Sigmoid colon (tissue), 4 donors: ENCODE data around the gene PRDX4.

Source experiments
- EP300 ChIP-seq, 4 donors: sonication (generic); formaldehyde crosslinking; IDR thresholded peaks; one replicate each; pipeline ENCODE4 v1.6.1; 2017; ENCODE audit warnings: antibody characterized with exemption in 4 of 4
- POLR2A ChIP-seq, 2 donors: fragments of 450-650 bp; IDR thresholded peaks; one replicate each; pipeline ENCODE4 v1.6.1; 2016; ENCODE audit warnings: antibody characterized with exemption in 2 of 2, mild to moderate bottlenecking in 2 of 2, moderate library complexity in 2 of 2
- POLR2AphosphoS5 ChIP-seq, 4 donors: sonication (generic); formaldehyde crosslinking; IDR thresholded peaks; one replicate each; pipeline ENCODE4 v1.6.1; 2017; ENCODE audit warnings: antibody characterized with exemption in 4 of 4
- TF ChIP-seq, protein P1 (sequence below), 4 experiments: fragments of 450-650 bp in 3 of 4; fragments of 200-600 bp in 1 of 4; IDR thresholded peaks; one replicate each; pipeline ENCODE4 v1.5.1; 2016 to 2019; ENCODE audit warnings: antibody characterized with exemption in 4 of 4, mild to moderate bottlenecking in 3 of 4, moderate library complexity in 2 of 4

DNA sequence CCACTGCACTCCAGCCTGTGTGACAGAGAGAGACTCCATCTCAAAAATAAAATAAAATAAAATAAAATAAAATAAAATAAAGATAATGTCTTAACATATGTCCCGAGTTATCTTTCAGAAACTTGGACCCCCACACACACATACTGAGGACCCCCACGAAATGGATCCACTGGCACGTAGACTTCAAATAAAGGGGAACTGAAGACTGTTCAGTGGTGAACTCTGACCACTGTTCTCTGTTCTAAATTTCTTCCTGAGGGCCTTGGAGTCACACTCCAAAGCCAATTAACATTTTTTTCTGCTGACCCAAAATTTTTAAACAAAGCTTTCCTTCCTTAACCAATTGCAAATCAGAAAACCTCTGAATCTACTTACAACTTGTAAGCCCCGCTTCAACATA is 43.5 kb upstream of the PRDX4 start:
- TF ChIP-seq POLR2A (IDR thresholded peaks at IDR 0.05) (no peak), EP300 (IDR thresholded peaks at IDR 0.05) (no peak), POLR2AphosphoS5 (IDR thresholded peaks at IDR 0.05) (no peak)
- TF ChIP-seq, protein P1, sequence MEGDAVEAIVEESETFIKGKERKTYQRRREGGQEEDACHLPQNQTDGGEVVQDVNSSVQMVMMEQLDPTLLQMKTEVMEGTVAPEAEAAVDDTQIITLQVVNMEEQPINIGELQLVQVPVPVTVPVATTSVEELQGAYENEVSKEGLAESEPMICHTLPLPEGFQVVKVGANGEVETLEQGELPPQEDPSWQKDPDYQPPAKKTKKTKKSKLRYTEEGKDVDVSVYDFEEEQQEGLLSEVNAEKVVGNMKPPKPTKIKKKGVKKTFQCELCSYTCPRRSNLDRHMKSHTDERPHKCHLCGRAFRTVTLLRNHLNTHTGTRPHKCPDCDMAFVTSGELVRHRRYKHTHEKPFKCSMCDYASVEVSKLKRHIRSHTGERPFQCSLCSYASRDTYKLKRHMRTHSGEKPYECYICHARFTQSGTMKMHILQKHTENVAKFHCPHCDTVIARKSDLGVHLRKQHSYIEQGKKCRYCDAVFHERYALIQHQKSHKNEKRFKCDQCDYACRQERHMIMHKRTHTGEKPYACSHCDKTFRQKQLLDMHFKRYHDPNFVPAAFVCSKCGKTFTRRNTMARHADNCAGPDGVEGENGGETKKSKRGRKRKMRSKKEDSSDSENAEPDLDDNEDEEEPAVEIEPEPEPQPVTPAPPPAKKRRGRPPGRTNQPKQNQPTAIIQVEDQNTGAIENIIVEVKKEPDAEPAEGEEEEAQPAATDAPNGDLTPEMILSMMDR (IDR thresholded peaks at IDR 0.05): no peak
